Natural killer cell (primary cell): ENCODE measurements around the gene YPEL5. TPM values are rescaled to one million over a fixed set of nuclear protein-coding genes. Genes with fewer than 3 reads are reported as not detected.

Experiments used
- ATAC-seq, 3 donors: fragments of 150-1000 bp in 2 of 3; fragments of 200-7000 bp in 1 of 3; cut with Tn5 transposase; 1 replicate in 1 of 3; 2 replicates in 2 of 3; pipeline ENCODE4 v1.10.0; 2021; ENCODE audit warnings: mild to moderate bottlenecking in 2 of 3, moderate library complexity in 2 of 3
- DNase-seq, 2 donors: peaks; one replicate each; pipeline versions ENCODE4 v3.0.0 to v3.0.0-alpha.2; 2013 to 2021; ENCODE audit warnings: mixed read lengths in 1 of 2
- H3K27ac ChIP-seq: one replicate; pipeline ENCODE4 v1.5.1; 2013; ENCODE audit warnings: mild to moderate bottlenecking, low read length
- H3K27me3 ChIP-seq: one replicate; pipeline ENCODE4 v1.6.1; 2013; ENCODE audit warnings: low read length; ENCODE audit not compliant: control insufficient read depth, insufficient read depth
- H3K36me3 ChIP-seq: one replicate; pipeline ENCODE4 v1.6.1; 2013; ENCODE audit warnings: low read length; ENCODE audit not compliant: control insufficient read depth, insufficient read depth
- H3K4me1 ChIP-seq: one replicate; pipeline ENCODE4 v1.6.1; 2013; ENCODE audit warnings: low read length; ENCODE audit not compliant: control insufficient read depth, insufficient read depth
- H3K4me3 ChIP-seq: one replicate; pipeline ENCODE4 v1.5.1; 2013; ENCODE audit warnings: low read length
- H3K9me3 ChIP-seq: one replicate; pipeline ENCODE4 v1.6.1; 2013; ENCODE audit warnings: low read length; ENCODE audit not compliant: control insufficient read depth, insufficient read depth
- H3K27ac Mint-ChIP-seq, 2 donors: one replicate each; pipeline ENCODE4 v1.8.0; 2022; ENCODE audit warnings: mild to moderate bottlenecking in 2 of 2, mixed read lengths in 2 of 2, moderate library complexity in 1 of 2
- H3K27me3 Mint-ChIP-seq, 2 donors: one replicate each; pipeline ENCODE4 v1.8.0; 2022; ENCODE audit warnings: low read depth in 2 of 2, mixed read lengths in 2 of 2
- H3K36me3 Mint-ChIP-seq: one replicate; pipeline ENCODE4 v1.8.0; 2022; ENCODE audit warnings: mixed read lengths
- H3K4me1 Mint-ChIP-seq, 2 donors: one replicate each; pipeline ENCODE4 v1.8.0; 2022; ENCODE audit warnings: mixed read lengths in 2 of 2
- H3K4me3 Mint-ChIP-seq: one replicate; pipeline ENCODE4 v1.8.0; 2022; ENCODE audit warnings: mild to moderate bottlenecking, moderate library complexity, mixed read lengths
- H3K9me3 Mint-ChIP-seq, 2 donors: one replicate each; pipeline ENCODE4 v1.8.0; 2022; ENCODE audit warnings: mixed read lengths in 2 of 2
- WGBS: methylation state at CpG from one replicate; pipeline ENCODE4 v1.1.7; 2013; ENCODE audit warnings: missing lambda C conversion rate; ENCODE audit not compliant: insufficient coverage; 5-methylcytosine and 5-hydroxymethylcytosine counted together
- intact Hi-C: fragments of 100-400 bp; cut with micrococcal nuclease; formaldehyde crosslinking; loops from one replicate; pipeline ENCODE4 v1.14.2; 2022
- total RNA-seq, 4 donors: library from RNA; stranded (reverse); fragments of 120-200 nt in 1 of 4; gene quantifications; one replicate each; pipeline versions ENCODE4 v1.2.3 to v1.2.4, GENCODE V29; 2013 to 2022
- TF ChIP-seq, protein P1 (sequence below): fragments of 200-600 bp; IDR thresholded peaks from one replicate; pipeline ENCODE4 v1.8.0; 2022; ENCODE audit warnings: antibody characterized with exemption

Gene YPEL5
- total RNA-seq, 3 donors from 2014 or later (not counting 1 experiment from before 2014, with no cell fraction given): 569 to 1,094 (median 800) TPM

DNA sequence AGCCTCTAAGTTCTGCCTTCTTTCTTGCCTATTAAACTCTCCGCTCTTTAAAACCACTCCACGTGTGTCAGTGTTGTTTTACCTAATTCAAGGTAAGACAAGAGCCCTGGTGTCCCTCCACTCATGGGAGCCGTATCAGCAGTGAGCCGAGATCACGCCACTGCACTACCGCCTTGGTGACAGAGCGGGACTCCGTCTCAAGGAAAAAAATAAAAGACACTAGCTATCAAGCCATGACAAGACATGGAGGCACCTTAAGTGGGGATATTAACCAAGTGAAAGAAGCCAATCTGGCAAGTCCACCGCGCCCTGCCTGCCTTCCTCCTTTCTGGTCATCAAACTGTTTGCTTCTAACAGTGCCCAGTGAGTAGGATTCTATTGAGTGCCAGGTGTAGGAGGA lies 44.3 kb downstream of the YPEL5 start:
- Histone ChIP-seq H3K36me3 (no peaks in the 10 kb centered on the region), H3K4me1 (peaks cover 2% of the 10 kb centered on the region), H3K4me3 (no peak overlapping the region), H3K9me3 (no peaks in the 10 kb centered on the region), H3K27me3 (no peaks in the 10 kb centered on the region), H3K27ac (no peak overlapping the region)
- TF ChIP-seq, protein P1, sequence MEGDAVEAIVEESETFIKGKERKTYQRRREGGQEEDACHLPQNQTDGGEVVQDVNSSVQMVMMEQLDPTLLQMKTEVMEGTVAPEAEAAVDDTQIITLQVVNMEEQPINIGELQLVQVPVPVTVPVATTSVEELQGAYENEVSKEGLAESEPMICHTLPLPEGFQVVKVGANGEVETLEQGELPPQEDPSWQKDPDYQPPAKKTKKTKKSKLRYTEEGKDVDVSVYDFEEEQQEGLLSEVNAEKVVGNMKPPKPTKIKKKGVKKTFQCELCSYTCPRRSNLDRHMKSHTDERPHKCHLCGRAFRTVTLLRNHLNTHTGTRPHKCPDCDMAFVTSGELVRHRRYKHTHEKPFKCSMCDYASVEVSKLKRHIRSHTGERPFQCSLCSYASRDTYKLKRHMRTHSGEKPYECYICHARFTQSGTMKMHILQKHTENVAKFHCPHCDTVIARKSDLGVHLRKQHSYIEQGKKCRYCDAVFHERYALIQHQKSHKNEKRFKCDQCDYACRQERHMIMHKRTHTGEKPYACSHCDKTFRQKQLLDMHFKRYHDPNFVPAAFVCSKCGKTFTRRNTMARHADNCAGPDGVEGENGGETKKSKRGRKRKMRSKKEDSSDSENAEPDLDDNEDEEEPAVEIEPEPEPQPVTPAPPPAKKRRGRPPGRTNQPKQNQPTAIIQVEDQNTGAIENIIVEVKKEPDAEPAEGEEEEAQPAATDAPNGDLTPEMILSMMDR: no peak
- DNase-seq (no peak), ATAC-seq (no peak)
- Mint-ChIP-seq H3K4me3 (no peak overlapping the region), H3K9me3 (no peaks in the 10 kb centered on the region), H3K27ac (no peak overlapping the region), H3K4me1 (no peaks in the 10 kb centered on the region), H3K27me3 (peaks cover 0 to 8% of the 10 kb centered on the region in 2 donors), H3K36me3 (no peaks in the 10 kb centered on the region)
- 95% methylated on average over 10 of the region's 10 CpGs for WGBS
- intact Hi-C loops: no loop called here

DNA sequence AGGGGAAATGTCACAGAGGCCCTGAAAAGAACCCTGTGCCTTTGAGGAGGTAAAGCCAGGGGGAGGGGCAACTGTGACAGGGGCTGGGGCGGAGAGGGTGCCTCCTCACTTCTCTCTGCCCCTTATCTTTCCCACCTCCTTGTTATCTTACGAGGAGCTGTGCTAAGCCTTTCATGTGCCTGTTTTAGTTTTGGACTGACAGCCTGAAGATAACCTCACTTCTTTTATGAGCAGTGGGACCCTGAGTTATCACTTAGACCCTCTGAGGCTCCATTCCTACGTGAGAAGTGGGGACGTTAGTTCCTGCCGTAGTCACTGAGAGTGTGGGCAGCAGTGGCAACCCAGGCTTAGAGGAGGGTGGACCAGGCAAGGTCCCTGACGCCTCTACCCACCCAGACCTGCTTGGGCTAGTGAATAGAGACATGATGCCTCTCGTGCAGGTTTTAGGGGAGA lies 45.0 kb downstream of the YPEL5 start:
- Histone ChIP-seq H3K4me3 (no peak overlapping the region), H3K27ac (no peak overlapping the region), H3K36me3 (no peaks in the 10 kb centered on the region), H3K9me3 (no peaks in the 10 kb centered on the region), H3K4me1 (peaks cover 2% of the 10 kb centered on the region), H3K27me3 (no peaks in the 10 kb centered on the region)
- WGBS: 86% methylated on average over 7 of the region's 7 CpGs
- Mint-ChIP-seq H3K27me3 (peaks cover 0 to 8% of the 10 kb centered on the region in 2 donors), H3K36me3 (no peaks in the 10 kb centered on the region), H3K4me3 (no peak overlapping the region), H3K9me3 (no peaks in the 10 kb centered on the region), H3K4me1 (no peaks in the 10 kb centered on the region), H3K27ac (no peak overlapping the region)
- TF ChIP-seq, protein P1: no peak
- intact Hi-C loops: no loop called here
- no peak for ATAC-seq
- DNase-seq: no peak

DNA sequence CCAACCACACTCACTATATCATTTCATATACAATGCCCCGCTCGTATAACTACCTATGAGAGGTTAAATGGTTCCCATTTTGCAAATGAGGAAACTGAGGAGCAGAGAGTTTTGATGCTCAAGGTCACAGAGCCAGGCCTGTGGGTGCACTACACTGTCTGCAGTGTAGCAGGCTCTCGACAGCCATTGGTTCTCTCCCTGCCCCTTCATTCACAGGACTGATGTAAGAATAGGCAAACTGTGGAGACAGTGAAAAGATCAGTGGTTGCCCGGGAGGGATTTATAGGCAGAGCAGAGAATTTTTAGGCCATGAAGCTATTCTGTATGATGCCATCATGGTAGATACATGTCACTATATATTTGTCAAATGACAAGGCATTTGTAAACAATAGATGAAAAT lies 45.5 kb downstream of the YPEL5 start:
- H3K36me3 Mint-ChIP-seq: no peaks in the 10 kb centered on the region
- Histone ChIP-seq H3K9me3 (no peaks in the 10 kb centered on the region), H3K4me1 (peaks cover 2% of the 10 kb centered on the region), H3K36me3 (no peaks in the 10 kb centered on the region), H3K27ac (no peak overlapping the region), H3K27me3 (no peaks in the 10 kb centered on the region), H3K4me3 (no peak overlapping the region)
- peaks cover 0 to 8% of the 10 kb centered on the region in 2 donors for H3K27me3 Mint-ChIP-seq
- no peak for ATAC-seq
- intact Hi-C loops: no loop called here
- H3K27ac Mint-ChIP-seq: no peak overlapping the region
- DNase-seq: no peak
- no peaks in the 10 kb centered on the region for H3K9me3 Mint-ChIP-seq
- no peak overlapping the region for H3K4me3 Mint-ChIP-seq
- no peaks in the 10 kb centered on the region for H3K4me1 Mint-ChIP-seq
- TF ChIP-seq, protein P1: no peak
- 93% methylated on average over 4 of the region's 4 CpGs for WGBS

DNA sequence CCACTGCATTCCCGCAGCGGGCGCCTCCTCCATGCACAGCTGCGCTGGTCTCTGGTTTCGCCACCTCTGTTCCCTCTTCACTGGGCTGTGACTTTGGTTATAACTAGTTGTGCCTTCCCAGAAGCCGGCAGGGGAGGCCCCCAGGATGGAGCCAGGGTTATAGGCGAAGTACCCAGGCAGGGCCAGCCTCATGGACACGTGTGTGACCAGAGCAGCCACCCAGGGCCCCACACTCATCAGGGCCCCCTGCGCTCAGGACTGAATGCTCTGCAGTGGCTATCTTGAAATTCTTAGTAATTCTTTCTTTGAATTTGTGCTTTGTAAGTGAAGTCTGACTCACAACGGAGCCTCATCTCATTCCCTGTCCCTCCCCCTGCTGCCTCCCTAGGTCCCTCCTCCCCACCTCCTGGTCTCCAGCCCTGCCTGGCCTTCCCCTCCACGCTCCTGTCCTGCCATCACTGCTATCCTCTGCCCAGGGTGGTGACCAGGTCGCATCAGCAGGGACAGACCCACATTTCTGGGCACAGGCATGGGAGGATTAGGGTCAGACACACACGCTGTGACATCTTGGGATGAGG lies 46.4 kb downstream of the YPEL5 start:
- no peak overlapping the region for H3K27ac ChIP-seq
- H3K9me3 ChIP-seq: no peaks in the 10 kb centered on the region
- Mint-ChIP-seq H3K36me3 (no peaks in the 10 kb centered on the region), H3K4me1 (no peaks in the 10 kb centered on the region), H3K9me3 (no peaks in the 10 kb centered on the region), H3K4me3 (no peak overlapping the region), H3K27ac (no peak overlapping the region), H3K27me3 (peaks cover 0 to 8% of the 10 kb centered on the region in 2 donors)
- H3K27me3 ChIP-seq: no peaks in the 10 kb centered on the region
- no peak for ATAC-seq
- H3K4me1 ChIP-seq: no peaks in the 10 kb centered on the region
- TF ChIP-seq, protein P1: no peak
- WGBS: 86% methylated on average over 13 of the region's 13 CpGs
- intact Hi-C loops: no loop called here
- H3K36me3 ChIP-seq: no peaks in the 10 kb centered on the region
- no peak for DNase-seq
- H3K4me3 ChIP-seq: no peak overlapping the region
